ENCODE results near the gene CCDC54.

Gene CCDC54

GRCh38 chr3:107401301-107401700, 24.1 kb downstream of the CCDC54 start:
- no peak for DNase-seq (ENCODE audit: low read depth)
- no peak for TF ChIP-seq CTCF (conservative IDR thresholded peaks at IDR 0.05; ENCODE audit: control insufficient read depth, insufficient read depth, low read depth, low read length)
- H3K4me3 ChIP-seq (ENCODE audit: control insufficient read depth, low read depth, low read length), result no peak overlapping the region

GRCh38 chr3:107402214-107402613, 25.0 kb downstream of the CCDC54 start:
- no peak for DNase-seq (ENCODE audit: low read depth)
- no peak overlapping the region for H3K4me3 ChIP-seq (ENCODE audit: control insufficient read depth, low read depth, low read length)
- no peak for TF ChIP-seq CTCF (conservative IDR thresholded peaks at IDR 0.05; ENCODE audit: control insufficient read depth, insufficient read depth, low read depth, low read length)

DNA sequence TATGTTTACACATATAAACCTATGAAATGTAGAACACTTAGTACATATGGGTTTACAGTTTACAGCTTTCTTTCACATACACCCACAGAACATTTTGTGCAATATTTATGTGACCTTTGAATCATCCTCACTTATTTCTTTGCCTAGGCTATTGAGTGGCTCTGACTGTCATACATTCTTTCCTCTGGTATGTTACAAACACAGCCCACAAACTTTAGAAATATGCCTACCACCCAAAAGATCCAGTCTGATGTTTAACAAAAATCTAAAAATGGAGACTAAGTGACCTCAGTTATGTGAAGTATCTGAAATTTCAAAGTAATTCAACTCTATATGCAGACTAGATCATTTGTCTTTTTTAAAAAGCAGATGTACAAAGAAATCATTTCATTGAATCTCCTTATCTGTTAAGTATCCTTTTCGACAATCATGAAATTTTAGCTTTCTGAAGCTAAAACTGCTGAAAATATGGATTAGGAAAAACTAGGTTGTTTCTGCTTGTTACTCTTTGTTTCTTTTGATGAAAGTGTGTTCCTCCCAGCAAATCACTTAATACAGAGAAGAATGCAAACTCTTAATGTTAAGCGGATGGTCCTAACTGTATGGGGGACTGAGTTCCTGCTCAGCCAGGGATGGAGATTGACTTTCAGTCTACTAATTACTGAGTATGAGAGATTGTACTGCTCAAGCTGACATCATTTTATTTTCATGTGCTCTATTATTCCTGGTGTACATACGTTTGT, 27.7 kb downstream of the CCDC54 start:
- H3K4me3 ChIP-seq (ENCODE audit: control insufficient read depth, low read depth, low read length), result no peak overlapping the region
- DNase-seq (ENCODE audit: low read depth), result peak; percentile 72
- no peak for TF ChIP-seq CTCF (conservative IDR thresholded peaks at IDR 0.05; ENCODE audit: control insufficient read depth, insufficient read depth, low read depth, low read length)

DNA sequence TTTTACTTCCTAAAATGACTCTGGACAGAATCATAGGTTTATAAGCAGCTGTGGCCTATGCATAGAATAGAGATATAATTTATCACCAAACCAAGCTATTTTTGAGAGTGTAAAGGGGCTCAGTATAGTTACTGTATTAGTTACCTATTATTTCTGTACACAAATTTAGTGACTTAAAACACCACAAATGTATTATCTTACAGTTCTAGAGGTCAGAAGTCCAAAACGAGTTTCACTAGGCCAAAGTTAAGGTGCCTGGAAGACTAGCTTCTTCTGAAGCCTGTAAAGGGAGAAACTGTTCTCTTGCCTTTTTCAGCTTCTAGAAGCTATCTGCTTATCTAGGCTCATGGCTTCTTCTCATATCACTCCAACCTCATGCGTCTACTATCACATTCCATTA, 30.1 kb downstream of the CCDC54 start:
- H3K4me3 ChIP-seq (ENCODE audit: control insufficient read depth, low read depth, low read length), result no peak overlapping the region
- no peak for TF ChIP-seq CTCF (conservative IDR thresholded peaks at IDR 0.05; ENCODE audit: control insufficient read depth, insufficient read depth, low read depth, low read length)
- DNase-seq (ENCODE audit: low read depth), result no peak

- DNase-seq (ENCODE audit: low read depth), result no peak
- TF ChIP-seq CTCF (conservative IDR thresholded peaks at IDR 0.05; ENCODE audit: control insufficient read depth, insufficient read depth, low read depth, low read length), result no peak
- H3K4me3 ChIP-seq (ENCODE audit: control insufficient read depth, low read depth, low read length), result no peak overlapping the region
Measured at GRCh38 chr3:107408513-107408912, 31.3 kb downstream of the CCDC54 start.

DNA sequence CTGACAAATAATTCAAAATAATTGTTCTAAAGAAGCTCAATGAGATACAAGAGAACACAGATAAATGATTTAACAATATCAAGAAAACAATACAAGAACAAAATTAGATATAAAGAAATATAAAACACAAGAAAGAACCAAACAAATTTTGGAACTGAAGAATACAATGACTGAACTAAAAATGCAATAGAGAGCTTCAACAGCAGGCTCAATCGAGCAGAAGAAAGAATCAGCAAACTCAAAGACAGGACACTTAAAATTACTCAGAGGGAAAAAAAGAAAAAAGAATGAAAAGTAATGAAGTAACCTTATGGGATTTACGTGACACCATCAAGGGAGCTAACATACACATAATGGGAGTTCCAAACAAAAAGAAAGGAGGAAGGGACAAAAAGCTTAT, 32.1 kb downstream of the CCDC54 start:
- H3K4me3 ChIP-seq (ENCODE audit: control insufficient read depth, low read depth, low read length), result no peak overlapping the region
- TF ChIP-seq CTCF (conservative IDR thresholded peaks at IDR 0.05; ENCODE audit: control insufficient read depth, insufficient read depth, low read depth, low read length), result no peak
- DNase-seq (ENCODE audit: low read depth), result no peak

DNA sequence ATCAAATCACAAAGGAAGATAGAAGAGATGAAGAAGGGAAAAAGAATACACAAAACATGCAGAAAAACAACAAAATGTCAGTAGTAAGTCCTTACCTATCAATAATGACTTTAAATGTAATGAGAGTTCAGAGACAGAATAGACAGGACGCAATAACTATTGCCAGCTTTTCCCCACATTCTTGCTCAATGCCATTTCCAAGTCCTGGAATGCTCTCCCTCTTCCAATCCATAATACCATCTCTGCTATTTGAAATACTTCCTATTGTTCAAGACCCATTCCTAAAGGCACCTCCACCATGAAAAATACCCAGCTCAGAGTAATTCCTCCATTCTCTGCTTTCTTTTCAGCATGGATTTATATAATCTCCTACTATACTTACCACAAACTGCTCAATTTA, 33.4 kb downstream of the CCDC54 start:
- no peak for DNase-seq (ENCODE audit: low read depth)
- no peak overlapping the region for H3K4me3 ChIP-seq (ENCODE audit: control insufficient read depth, low read depth, low read length)
- no peak for TF ChIP-seq CTCF (conservative IDR thresholded peaks at IDR 0.05; ENCODE audit: control insufficient read depth, insufficient read depth, low read depth, low read length)
